ENCODE results near the gene EVPL. TPM values are rescaled to one million over a fixed set of nuclear protein-coding genes. Genes with fewer than 3 reads are reported as not detected.

EVPL gene
- total RNA-seq, 2 experiments from 2014 or later = 5.1 to 9.9 TPM

DNA sequence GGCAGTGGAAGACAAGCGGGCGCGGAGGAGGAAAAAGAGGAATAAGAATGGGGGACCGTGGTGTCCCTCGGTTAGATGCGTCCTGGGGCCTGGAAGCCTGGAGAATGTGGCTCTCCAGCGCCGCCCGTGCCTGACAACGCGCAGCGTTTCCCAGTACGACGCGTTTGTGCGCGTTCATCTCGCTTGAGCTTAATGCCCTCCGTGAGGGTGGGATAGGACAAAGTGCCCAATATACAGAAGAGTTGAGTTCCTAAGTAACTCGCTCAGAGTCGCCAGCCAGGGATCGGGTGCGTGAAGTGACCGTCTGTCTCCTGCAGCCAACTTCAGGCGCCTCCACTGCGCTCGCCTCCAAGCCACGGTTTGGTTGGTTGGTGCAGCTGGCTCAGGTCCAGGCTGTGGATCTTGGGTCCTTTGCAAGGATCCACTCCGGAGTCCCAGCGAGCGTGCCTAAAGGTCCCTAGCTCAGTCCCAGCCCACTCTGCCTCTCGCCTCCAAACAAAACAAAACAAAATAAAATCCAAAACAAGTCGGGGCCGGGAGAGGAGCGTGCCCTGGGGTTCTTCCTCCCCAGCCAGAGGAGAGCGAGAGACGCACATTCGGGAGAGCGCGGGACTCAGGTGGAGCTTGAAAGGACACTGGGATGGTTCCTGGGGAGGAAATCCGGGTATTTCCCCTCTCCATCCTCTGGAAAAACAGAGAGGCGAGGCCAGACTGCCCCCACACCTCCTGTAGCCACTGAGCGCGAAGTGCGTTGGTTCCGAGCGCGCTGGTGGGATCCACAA lies 48.4 kb upstream of the EVPL start:
- ChIA-PET CTCF (ENCODE audit: unreplicated experiment) (no interaction called here), POLR2A (interaction anchor here (0.5 kb wide), 1 partner anchor 83 kb away, joined by 3 read pairs; no protein-coding TSS in a partner anchor)
- Histone ChIP-seq H3K4me2 (ENCODE audit: low read length) (no peak overlapping the region), H3K4me1 (ENCODE audit: insufficient read depth, low read length, poor library complexity, severe bottlenecking) (peaks cover 20% of the 10 kb centered on the region), H3K27ac (ENCODE audit: low read depth, low read length, poor library complexity, severe bottlenecking) (no peak overlapping the region), H4K20me1 (ENCODE audit: insufficient read depth, low read length) (0 out of 2 replicates have a peak, but pooled peaks cover 4% of the 10 kb centered on the region), H2AFZ (ENCODE audit: low read length) (no peak overlapping the region), H3K79me2 (ENCODE audit: insufficient read depth, low read depth, low read length) (peaks cover 23% of the 10 kb centered on the region), H3K9me3 (ENCODE audit: low read length) (no peaks in the 10 kb centered on the region), H3K4me3 (ENCODE audit: low read depth, low read length, poor library complexity, severe bottlenecking) (no peak overlapping the region), H3K36me3 (ENCODE audit: insufficient read depth, low read length) (no peaks in the 10 kb centered on the region), H3K9me2 (ENCODE audit: insufficient read depth, low read length) (no peaks in the 10 kb centered on the region)
- DNase-seq (ENCODE audit: low spot score) = no peak
- intact Hi-C loops (cut with micrococcal nuclease; ENCODE audit: unreplicated experiment) = no loop called here
- BruUV-seq (replicated peaks) = no TSS peak
- TF ChIP-seq, protein P1, sequence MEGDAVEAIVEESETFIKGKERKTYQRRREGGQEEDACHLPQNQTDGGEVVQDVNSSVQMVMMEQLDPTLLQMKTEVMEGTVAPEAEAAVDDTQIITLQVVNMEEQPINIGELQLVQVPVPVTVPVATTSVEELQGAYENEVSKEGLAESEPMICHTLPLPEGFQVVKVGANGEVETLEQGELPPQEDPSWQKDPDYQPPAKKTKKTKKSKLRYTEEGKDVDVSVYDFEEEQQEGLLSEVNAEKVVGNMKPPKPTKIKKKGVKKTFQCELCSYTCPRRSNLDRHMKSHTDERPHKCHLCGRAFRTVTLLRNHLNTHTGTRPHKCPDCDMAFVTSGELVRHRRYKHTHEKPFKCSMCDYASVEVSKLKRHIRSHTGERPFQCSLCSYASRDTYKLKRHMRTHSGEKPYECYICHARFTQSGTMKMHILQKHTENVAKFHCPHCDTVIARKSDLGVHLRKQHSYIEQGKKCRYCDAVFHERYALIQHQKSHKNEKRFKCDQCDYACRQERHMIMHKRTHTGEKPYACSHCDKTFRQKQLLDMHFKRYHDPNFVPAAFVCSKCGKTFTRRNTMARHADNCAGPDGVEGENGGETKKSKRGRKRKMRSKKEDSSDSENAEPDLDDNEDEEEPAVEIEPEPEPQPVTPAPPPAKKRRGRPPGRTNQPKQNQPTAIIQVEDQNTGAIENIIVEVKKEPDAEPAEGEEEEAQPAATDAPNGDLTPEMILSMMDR (conservative IDR thresholded peaks at IDR 0.05; ENCODE audit: low read length) = no peak
- TF ChIP-seq EZH2phosphoT487 (IDR thresholded peaks at IDR 0.05; ENCODE audit: borderline replicate concordance, low read depth, low read length) = no peak

DNA sequence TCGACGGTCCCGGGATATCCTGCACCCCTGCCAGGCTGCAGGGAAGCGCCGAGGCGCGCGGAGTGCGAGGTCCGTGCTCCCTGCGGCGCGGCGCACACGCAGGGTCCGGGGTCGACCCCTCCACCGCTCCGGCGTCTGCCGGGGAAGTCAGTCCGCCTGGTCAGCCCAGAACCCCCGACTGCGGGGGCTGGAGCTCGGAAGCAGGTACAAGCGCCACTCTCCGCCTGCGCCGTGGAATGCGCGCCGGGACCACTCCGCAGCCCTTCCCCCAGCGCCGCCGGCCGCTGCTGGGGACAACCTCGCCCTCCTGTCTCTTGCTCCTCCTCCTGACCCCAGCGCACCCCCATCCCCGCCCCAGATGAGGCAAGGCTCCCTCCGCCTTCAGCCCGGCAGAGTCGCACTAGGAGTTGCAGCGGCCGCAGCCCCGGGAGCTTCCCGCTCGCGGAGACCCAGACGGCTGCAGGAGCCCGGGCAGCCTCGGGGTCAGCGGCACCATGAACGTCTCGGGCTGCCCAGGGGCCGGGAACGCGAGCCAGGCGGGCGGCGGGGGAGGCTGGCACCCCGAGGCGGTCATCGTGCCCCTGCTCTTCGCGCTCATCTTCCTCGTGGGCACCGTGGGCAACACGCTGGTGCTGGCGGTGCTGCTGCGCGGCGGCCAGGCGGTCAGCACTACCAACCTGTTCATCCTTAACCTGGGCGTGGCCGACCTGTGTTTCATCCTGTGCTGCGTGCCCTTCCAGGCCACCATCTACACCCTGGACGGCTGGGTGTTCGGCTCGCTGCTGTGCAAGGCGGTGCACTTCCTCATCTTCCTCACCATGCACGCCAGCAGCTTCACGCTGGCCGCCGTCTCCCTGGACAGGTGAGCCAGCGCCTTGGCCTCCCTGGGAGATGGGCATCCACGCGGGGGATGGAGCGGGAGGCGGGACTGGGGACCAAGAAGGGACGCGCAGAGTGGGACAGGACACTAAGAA lies 47.6 kb upstream of the EVPL start, which contains the start of gene GALR2:
Gene GALR2, plus strand, starts transcription at position 392 of the 974 bp plus-strand sequence. Its CDS starts 103 bp downstream, at position 495.
- Histone ChIP-seq H3K27ac (ENCODE audit: low read depth, low read length, poor library complexity, severe bottlenecking) (no peak within 1 kb of the TSS), H3K9me2 (ENCODE audit: insufficient read depth, low read length) (no peaks in the 10 kb centered on the region), H3K4me1 (ENCODE audit: insufficient read depth, low read length, poor library complexity, severe bottlenecking) (peaks cover 25% of the 10 kb centered on the region), H3K79me2 (ENCODE audit: insufficient read depth, low read depth, low read length) (peaks cover 31% of the 10 kb centered on the region), H3K4me2 (ENCODE audit: low read length) (no peak within 1 kb of the TSS), H3K4me3 (ENCODE audit: low read depth, low read length, poor library complexity, severe bottlenecking) (no peak within 1 kb of the TSS), H2AFZ (ENCODE audit: low read length) (no peak within 1 kb of the TSS), H4K20me1 (ENCODE audit: insufficient read depth, low read length) (0 out of 2 replicates have a peak, but pooled peaks cover 4% of the 10 kb centered on the region), H3K36me3 (ENCODE audit: insufficient read depth, low read length) (peaks cover 7% of the 10 kb centered on the region; the same call in 1 of the 2 replicates), H3K9me3 (ENCODE audit: low read length) (no peaks in the 10 kb centered on the region)
- TF ChIP-seq EZH2phosphoT487 (IDR thresholded peaks at IDR 0.05; ENCODE audit: borderline replicate concordance, low read depth, low read length) = no peak
- TF ChIP-seq, protein P1 (conservative IDR thresholded peaks at IDR 0.05; ENCODE audit: low read length) = no peak
- POLR2A ChIA-PET = interaction anchor here (0.5 kb wide), 1 partner anchor 82 kb away, joined by 3 read pairs; no protein-coding TSS in a partner anchor
- CTCF ChIA-PET (ENCODE audit: unreplicated experiment) = no interaction called here
- intact Hi-C loops (cut with micrococcal nuclease; ENCODE audit: unreplicated experiment) = loop anchor here (5.0 kb wide), 1 partner anchor 217 kb away; the partner anchor contains the start of gene WBP2
- no TSS peak for BruUV-seq (replicated peaks)
- DNase-seq (ENCODE audit: low spot score) = no peak

All from OCI-LY7 (cell line).